ENCODE data around the gene RAB43.

The RAB43 gene

GRCh38 chr3:129121016-129121791 is 400 bp downstream of the RAB43 start:
- TF ChIP-seq ZFP3 (CRISPR knock-in tag; IDR thresholded peaks at IDR 0.05) (no peak), TCF4 (CRISPR knock-in tag; IDR thresholded peaks at IDR 0.05; ENCODE audit: borderline replicate concordance) (no peak), POU6F1 (CRISPR knock-in tag; IDR thresholded peaks at IDR 0.05; ENCODE audit: borderline replicate concordance, low read depth) (no peak), ZC3H10 (CRISPR knock-in tag; IDR thresholded peaks at IDR 0.05) (no peak), CREB5 (CRISPR knock-in tag; IDR thresholded peaks at IDR 0.05; ENCODE audit: low read depth) (no peak), SNAI2 (CRISPR knock-in tag; IDR thresholded peaks at IDR 0.05) (no peak), ZNF8 (CRISPR knock-in tag; IDR thresholded peaks at IDR 0.05) (no peak), ZFP30 (CRISPR knock-in tag; IDR thresholded peaks at IDR 0.05) (no peak)
- ATAC-seq, result peak; percentile 24; the same call in 2 of the 3 replicates

- TF ChIP-seq ZC3H10 (CRISPR knock-in tag; IDR thresholded peaks at IDR 0.05) (no peak), RARB (CRISPR knock-in tag; IDR thresholded peaks at IDR 0.05) (no peak), ZFP30 (CRISPR knock-in tag; IDR thresholded peaks at IDR 0.05) (no peak), ZFP3 (CRISPR knock-in tag; IDR thresholded peaks at IDR 0.05) (no peak), SNAI2 (CRISPR knock-in tag; IDR thresholded peaks at IDR 0.05) (no peak), ZNF8 (CRISPR knock-in tag; IDR thresholded peaks at IDR 0.05) (no peak), ISL1 (CRISPR knock-in tag; IDR thresholded peaks at IDR 0.05) (no peak), TSHZ2 (CRISPR knock-in tag; IDR thresholded peaks at IDR 0.05) (no peak), CSRNP3 (CRISPR knock-in tag; IDR thresholded peaks at IDR 0.05) (no peak), PATZ1 (CRISPR knock-in tag; IDR thresholded peaks at IDR 0.05; ENCODE audit: borderline replicate concordance) (no peak), ARNTL (CRISPR knock-in tag; IDR thresholded peaks at IDR 0.05; ENCODE audit: borderline replicate concordance, low read depth) (no peak), OSR1 (CRISPR knock-in tag; IDR thresholded peaks at IDR 0.05) (no peak), POU6F1 (CRISPR knock-in tag; IDR thresholded peaks at IDR 0.05; ENCODE audit: borderline replicate concordance, low read depth) (no peak), CREB5 (CRISPR knock-in tag; IDR thresholded peaks at IDR 0.05; ENCODE audit: low read depth) (no peak), BACH2 (CRISPR knock-in tag; IDR thresholded peaks at IDR 0.05; ENCODE audit: borderline replicate concordance) (no peak)
- peak; percentile 76 for ATAC-seq
Measured at GRCh38 chr3:129120254-129121004, 1.2 kb downstream of the RAB43 start.

Measured in SK-N-SH treated with all-trans-retinoic acid at 6 μM for 48 hours (cell line).